ENCODE data around the gene RAP1GAP. TPM values are rescaled to one million over a fixed set of nuclear protein-coding genes. Genes with fewer than 3 reads are reported as not detected.
"Not testable (repeated sequence)": the region's sequence is repeated elsewhere in the genome, so short reads cannot be mapped to it uniquely, and the experiment has no call there.

Gene RAP1GAP
- polyA plus RNA-seq, 4 donors = 18.4 to 24.3 (median 23.1) TPM

GRCh38 chr1:21647431-21648351 lies 21.5 kb downstream of the RAP1GAP start:
- DNase-seq (ENCODE audit: low read depth in 4 of 4, low spot score in 2 of 4) = no peak

GRCh38 chr1:21645550-21645949 lies 23.6 kb downstream of the RAP1GAP start:
- no peak for DNase-seq (ENCODE audit: low read depth in 4 of 4, low spot score in 2 of 4)

GRCh38 chr1:21644906-21645305 lies 24.3 kb downstream of the RAP1GAP start:
- DNase-seq (ENCODE audit: low read depth in 4 of 4, low spot score in 2 of 4) = no peak

GRCh38 chr1:21644348-21644747 lies 24.8 kb downstream of the RAP1GAP start:
- no peak for DNase-seq (ENCODE audit: low read depth in 4 of 4, low spot score in 2 of 4)

GRCh38 chr1:21643624-21644023 lies 25.5 kb downstream of the RAP1GAP start:
- DNase-seq (ENCODE audit: low read depth in 4 of 4, low spot score in 2 of 4) = no peak

GRCh38 chr1:21641967-21642739 lies 27.0 kb downstream of the RAP1GAP start:
- no peak for DNase-seq (ENCODE audit: low read depth in 4 of 4, low spot score in 2 of 4)

- DNase-seq (ENCODE audit: low read depth in 4 of 4, low spot score in 2 of 4) = no peak
Observed at GRCh38 chr1:21641537-21641936, 27.6 kb downstream of the RAP1GAP start.

GRCh38 chr1:21641076-21641475 lies 28.1 kb downstream of the RAP1GAP start:
- DNase-seq (ENCODE audit: low read depth in 4 of 4, low spot score in 2 of 4) = no peak

- no peak for DNase-seq (ENCODE audit: low read depth in 4 of 4, low spot score in 2 of 4)
Observed at GRCh38 chr1:21640653-21641052, 28.5 kb downstream of the RAP1GAP start.

GRCh38 chr1:21639594-21640041 lies 29.5 kb downstream of the RAP1GAP start:
- no peak for DNase-seq (ENCODE audit: low read depth in 4 of 4, low spot score in 2 of 4)

GRCh38 chr1:21638531-21639341 lies 30.4 kb downstream of the RAP1GAP start:
- DNase-seq (ENCODE audit: low read depth in 4 of 4, low spot score in 2 of 4) = no peak

- DNase-seq (ENCODE audit: low read depth in 4 of 4, low spot score in 2 of 4) = no peak
Observed at GRCh38 chr1:21637514-21637913, 31.6 kb downstream of the RAP1GAP start.

GRCh38 chr1:21636029-21636428 lies 33.1 kb downstream of the RAP1GAP start:
- no peak for DNase-seq (ENCODE audit: low read depth in 4 of 4, low spot score in 2 of 4)

GRCh38 chr1:21634806-21635535 lies 34.2 kb downstream of the RAP1GAP start:
- no peak for DNase-seq (ENCODE audit: low read depth in 4 of 4, low spot score in 2 of 4)

- DNase-seq (ENCODE audit: low read depth in 4 of 4, low spot score in 2 of 4) = no peak
Observed at GRCh38 chr1:21633992-21634805, 35.0 kb downstream of the RAP1GAP start.

GRCh38 chr1:21633141-21633755 lies 35.9 kb downstream of the RAP1GAP start:
- DNase-seq (ENCODE audit: low read depth in 4 of 4, low spot score in 2 of 4) = no peak

GRCh38 chr1:21631944-21632887 lies 36.9 kb downstream of the RAP1GAP start:
- DNase-seq (ENCODE audit: low read depth in 4 of 4, low spot score in 2 of 4) = no peak

GRCh38 chr1:21631590-21631943 lies 37.6 kb downstream of the RAP1GAP start:
- not testable (repeated sequence) for DNase-seq (ENCODE audit: low read depth in 4 of 4, low spot score in 2 of 4)

Data from left renal cortex interstitium (tissue), 4 donors.